GM19240 (cell line): ENCODE results near the gene TCFL5.
"Not testable (repeated sequence)": the region's sequence is repeated elsewhere in the genome, so short reads cannot be mapped to it uniquely, and the experiment has no call there.

Experiments
- DNase-seq: peaks from one replicate; pipeline ENCODE4 v3.0.0; 2011; ENCODE audit warnings: low spot score; ENCODE audit not compliant: insufficient read length

TCFL5 gene

GRCh38 chr20:62855120-62855519 lies 6.5 kb downstream of the TCFL5 start:
- no peak for DNase-seq

DNA sequence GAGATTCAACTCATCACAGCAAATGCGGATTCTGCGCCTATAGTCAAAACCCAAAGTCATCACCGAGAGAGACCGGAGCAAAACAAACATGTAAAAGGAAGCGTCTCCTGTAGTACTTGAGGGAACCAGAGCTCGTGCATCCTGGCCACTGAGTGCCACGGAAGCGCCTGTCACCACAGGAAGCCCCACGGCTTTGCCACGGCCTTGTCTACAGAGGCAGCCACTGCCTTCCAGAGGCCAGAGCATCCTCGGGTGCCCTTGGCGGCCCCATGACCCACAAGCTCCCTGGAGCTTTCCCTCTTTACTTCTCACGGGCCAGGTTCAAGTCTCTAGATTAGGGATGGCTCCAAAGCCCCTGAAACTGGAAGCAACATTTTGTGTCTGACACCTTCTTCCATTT lies 7.5 kb downstream of the TCFL5 start:
- DNase-seq = no peak

DNA sequence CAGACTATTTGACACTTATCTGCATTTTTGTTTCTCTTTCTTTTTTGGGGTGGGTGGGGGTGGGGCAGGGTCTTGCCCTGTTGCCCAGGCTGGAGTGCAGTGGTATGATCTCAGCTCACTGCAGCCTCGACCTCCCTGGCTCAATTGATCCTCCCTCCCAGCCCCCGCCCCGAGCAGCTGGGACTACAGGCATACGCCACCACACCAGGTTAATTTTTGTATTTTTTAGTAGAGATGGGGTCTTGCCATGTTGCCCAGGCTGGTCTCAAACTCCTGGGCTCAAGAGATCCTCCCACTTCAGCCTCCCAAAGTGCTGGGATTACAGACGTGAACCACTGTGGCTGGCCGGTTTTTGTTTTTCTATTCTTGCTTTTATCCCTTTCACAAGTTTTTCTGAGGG lies 8.3 kb downstream of the TCFL5 start:
- DNase-seq = not testable (repeated sequence)

DNA sequence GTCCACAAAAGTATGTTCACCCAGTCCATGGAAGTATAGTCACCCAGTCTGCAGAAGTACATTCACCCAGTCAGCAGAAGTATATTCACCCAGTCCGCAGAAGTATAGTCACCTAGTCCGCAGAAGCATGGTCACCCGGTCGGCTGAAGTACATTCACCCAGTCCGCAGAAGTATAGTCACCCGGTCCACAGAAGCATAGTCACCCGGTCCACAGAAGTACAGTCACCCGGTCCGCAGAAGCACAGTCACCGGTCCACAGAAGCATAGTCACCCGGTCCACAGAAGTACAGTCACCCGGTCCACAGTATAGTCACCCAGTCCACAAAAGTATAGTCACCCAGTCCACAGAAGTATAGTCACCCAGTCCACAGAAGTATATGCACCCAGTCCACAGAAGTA lies 8.8 kb downstream of the TCFL5 start:
- no peak for DNase-seq

GRCh38 chr20:62852196-62852595 lies 9.4 kb downstream of the TCFL5 start:
- DNase-seq = no peak

- no peak for DNase-seq
Measured at GRCh38 chr20:62850333-62850974, 11.2 kb downstream of the TCFL5 start.

DNA sequence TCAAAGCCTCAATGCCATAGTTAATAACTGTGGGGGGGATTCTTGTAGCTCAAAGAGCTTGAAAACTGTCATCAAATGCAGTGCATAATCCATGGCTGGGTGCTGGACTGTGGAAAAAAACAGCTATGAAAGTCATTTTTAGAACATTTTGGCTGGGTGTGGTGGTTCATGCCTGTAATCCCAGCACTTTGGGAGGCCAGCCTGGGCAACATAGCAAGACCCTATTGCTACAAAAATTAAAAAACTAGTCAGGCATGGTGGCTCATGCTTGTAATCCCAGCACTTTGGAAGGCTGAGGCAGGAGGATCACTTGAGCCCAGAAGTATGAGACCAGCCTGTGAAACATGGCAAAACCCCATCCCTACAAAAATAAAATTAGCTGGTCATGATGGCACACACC lies 12.2 kb downstream of the TCFL5 start:
- DNase-seq = no peak

DNA sequence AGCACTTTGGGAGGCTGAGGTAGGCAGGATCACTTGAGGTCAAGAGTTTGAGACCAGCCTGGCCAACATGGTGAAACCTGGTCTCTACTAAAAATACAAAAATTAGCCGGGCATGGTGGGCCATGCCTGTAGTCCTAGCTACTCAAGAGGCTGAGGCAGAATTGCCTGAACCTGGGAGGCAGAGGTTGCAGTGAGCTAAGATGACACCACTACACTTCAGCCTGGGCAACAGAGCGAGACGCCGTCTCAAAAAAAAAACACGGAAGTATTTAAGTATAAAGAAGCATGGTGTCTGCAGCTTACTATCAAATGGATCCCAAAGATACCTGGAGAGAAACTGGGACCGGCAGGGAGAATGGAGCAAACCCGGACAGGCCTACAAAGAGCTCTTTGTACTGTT lies 12.7 kb downstream of the TCFL5 start:
- DNase-seq = not testable (repeated sequence)

DNA sequence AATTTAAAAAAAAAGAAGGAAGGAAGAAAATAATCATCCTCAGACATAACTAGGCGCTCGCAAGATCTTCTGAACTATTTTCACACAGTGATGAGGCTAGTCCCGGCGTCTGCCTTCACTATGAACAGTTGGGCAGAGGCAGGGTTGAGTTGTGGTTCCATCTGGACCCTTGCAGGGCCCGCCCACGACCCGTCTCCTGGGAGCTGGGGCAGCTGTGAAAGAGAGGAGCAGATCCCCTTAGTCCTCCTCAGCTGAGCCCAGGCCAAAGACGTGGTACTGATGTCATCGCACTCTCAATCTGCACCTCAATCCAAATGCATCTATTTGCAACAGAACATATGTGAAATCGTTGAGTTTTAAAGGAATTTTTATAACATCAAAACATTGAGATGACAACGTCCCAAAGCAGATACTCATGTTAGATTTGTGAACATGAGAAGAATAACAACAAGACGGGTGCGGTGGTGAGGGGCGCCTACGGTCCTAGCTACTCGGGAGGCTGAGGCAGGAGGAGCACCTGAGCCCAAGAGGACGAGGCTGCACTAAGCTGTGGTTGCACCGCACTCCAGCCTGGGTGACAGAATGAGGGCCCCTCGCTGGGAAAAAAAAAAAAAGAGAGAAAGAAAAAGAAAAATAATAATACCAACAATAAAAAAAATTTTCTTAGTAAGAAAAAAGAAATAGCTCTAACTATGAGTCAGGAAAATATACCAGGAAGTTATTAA lies 15.3 kb downstream of the TCFL5 start:
- no peak for DNase-seq

DNA sequence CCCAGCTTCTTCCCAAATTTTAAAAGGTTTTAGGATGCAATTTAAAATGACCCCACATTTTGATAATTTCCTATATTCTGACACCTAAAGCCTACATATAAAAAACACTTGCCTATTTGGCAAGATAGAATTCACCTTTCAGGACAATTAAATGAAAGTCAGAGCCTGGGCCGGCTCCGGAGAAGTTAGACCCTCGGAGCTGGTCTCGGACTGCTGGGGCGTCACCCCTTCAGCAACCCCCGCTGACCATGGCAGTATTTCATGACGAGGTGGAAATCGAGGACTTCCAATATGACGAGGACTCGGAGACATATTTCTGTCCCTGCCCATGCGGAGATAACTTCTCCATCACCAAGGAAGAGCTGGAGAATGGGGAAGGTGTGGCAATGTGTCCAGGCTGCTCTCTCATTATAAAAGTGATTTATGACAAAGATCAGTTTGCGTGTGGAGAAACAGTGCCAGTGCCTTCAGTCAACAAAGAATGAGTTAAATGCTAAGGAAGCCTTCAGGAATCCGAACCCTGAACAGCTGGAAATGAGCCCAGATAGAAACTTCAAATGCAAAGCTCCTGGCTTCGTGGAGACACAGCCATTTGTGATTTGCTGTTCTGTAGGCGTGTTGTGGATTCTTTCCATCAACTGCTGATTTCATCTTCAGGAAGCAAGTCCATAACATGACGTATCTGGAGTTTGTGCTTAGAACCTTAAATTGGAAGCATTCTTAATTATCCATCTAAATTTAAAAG lies 16.0 kb downstream of the TCFL5 start:
- no peak for DNase-seq

GRCh38 chr20:62844182-62844581 lies 17.4 kb downstream of the TCFL5 start:
- DNase-seq = no peak

GRCh38 chr20:62843656-62844055 lies 18.0 kb downstream of the TCFL5 start:
- no peak for DNase-seq

DNA sequence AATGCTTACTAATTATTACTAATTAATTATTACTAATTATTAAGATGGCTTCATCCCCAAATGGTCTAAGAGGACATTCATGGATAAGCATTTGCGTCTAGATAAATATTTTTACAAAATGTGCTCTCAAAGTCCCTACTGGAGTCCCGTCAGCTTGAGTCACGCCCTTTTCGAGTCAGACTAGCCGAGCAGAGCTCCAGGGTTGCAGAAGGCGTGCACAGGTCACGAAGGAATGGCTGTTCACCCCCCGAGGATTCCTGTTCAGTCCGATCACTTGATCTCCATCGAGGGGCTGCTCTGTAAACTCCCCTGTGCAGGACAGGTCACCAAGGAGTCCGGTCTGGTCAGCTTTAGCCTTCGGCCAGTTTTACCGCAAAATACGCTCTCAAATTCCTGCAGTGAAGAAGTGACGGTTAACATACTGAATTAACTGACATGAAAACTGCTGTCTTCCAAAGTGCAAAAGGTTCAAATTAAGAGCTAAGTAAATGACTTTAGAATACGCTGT lies 19.9 kb downstream of the TCFL5 start:
- no peak for DNase-seq

GRCh38 chr20:62840244-62841197 lies 21.1 kb downstream of the TCFL5 start:
- DNase-seq = no peak

GRCh38 chr20:62839816-62840215 lies 21.8 kb downstream of the TCFL5 start:
- no peak for DNase-seq

GRCh38 chr20:62839261-62839660 lies 22.4 kb downstream of the TCFL5 start:
- DNase-seq = no peak

DNA sequence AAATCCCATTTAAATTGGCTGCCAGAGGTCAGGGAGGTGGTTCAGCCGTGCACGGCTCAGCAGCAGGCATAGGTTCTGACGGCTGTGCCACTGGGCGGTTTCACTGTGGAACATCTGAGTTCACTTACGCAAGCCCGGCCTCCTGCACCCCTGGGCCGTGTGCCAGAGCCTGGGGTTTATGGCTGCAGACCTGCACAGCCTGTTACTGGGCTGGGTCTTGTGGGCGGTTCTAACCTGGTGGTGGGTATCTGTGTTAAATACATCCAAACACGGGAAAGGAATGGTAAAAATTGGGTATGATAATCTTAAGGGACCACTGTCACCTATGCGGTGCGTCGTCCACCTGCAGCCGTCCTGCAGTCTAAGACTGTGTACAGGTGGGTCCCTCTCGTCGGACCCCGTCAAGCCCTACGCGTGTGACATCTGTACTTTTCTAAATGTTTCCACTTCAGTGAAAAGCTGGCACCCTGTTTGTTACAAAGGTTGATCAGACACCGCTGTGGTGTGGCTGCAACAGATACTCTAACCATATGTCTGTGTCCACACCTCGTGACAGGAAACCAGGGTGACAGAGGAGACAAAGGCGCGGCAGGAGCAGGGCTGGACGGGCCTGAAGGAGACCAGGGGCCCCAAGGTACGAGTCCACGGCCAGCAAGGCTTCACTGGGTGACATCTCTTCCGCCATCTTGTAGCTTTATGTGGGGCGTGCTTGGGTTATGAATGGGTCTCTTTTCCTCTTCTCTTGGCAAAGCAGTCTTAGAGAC lies 23.3 kb downstream of the TCFL5 start:
- DNase-seq = no peak

DNA sequence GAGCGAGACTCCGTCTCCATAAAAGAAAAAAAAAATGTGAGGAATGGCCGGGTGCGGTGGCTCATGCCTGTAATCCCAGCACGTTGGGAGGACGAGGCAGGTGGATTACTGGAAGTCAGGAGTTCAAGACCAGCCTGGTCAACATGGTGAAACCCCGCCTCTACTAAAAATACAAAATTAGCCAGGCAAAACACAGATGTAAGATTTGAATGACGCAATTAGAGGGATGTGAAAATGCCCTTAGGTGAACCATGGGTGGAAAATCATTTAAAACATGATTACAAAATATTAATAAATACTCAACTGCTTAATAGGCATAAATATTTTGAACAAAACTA lies 23.9 kb downstream of the TCFL5 start:
- no peak for DNase-seq

DNA sequence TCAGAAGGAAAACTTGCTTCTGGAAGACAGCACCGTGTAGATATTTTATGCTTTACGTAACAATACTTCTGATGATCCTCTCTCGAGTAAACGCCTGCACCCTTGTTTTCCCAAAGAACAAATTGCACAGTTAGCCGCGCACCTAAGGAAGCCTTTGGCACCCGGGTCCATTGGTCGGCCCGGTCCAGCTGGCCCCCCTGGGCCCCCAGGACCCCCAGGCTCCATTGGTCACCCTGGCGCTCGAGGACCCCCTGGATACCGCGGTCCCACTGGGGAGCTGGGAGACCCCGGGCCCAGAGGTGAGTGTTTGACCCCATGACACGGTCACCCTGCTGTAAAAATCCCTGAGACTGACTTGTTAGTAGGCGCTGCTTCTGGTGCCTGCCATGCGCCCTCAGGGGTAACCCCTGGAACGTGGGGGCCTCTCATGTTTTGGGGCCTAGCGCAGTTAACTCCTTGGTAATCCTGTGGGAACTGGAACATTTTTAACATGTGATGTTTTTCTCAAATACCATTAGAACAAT lies 24.6 kb downstream of the TCFL5 start:
- no peak for DNase-seq
